Right atrium auricular region (tissue), 2 donors: ENCODE data around the gene RWDD4. TPM values are rescaled to one million over a fixed set of nuclear protein-coding genes. Genes with fewer than 3 reads are reported as not detected.
A peak's percentile ranks its signal among the peaks of the same experiment; 100 is the strongest.

Experiments
- DNase-seq: peaks from one replicate; pipeline ENCODE4 v3.0.0-alpha.2; 2019; ENCODE audit warnings: low spot score
- H3K27ac ChIP-seq, 2 donors: fragments of 200-600 bp; sonication (generic); 1 replicate in 1 of 2; 2 replicates in 1 of 2; pipeline ENCODE4 v1.5.1; 2016 to 2019
- H3K27me3 ChIP-seq, 2 donors: fragments of 200-600 bp; sonication (generic); one replicate each; pipeline versions ENCODE4 v1.5.1 to v1.6.0; 2017 to 2019
- H3K36me3 ChIP-seq: fragments of 200-600 bp; sonication (generic); one replicate; pipeline ENCODE4 v1.5.1; 2016
- H3K4me1 ChIP-seq, 2 donors: fragments of 200-600 bp; sonication (generic); one replicate each; pipeline versions ENCODE4 v1.5.1 to v1.6.0; 2017 to 2019
- H3K4me3 ChIP-seq, 2 donors: fragments of 200-600 bp; sonication (generic); 1 replicate in 1 of 2; 2 replicates in 1 of 2; pipeline ENCODE4 v1.5.1; 2017 to 2019; ENCODE audit warnings: mild to moderate bottlenecking in 1 of 2, moderate library complexity in 1 of 2
- H3K9me3 ChIP-seq, 2 donors: fragments of 200-600 bp; sonication (generic); one replicate each; pipeline ENCODE4 v1.5.1; 2019
- total RNA-seq, 2 donors: library from RNA; depleted of rRNA; stranded (reverse); fragments of >200 nt; gene quantifications; one replicate each; pipeline ENCODE4 v1.1.0, GENCODE V29; 2016
- TF ChIP-seq, protein P1 (sequence below), 2 donors: fragments of 200-600 bp; sonication (generic); IDR thresholded peaks; one replicate each; pipeline ENCODE4 v1.5.1; 2019; ENCODE audit warnings: antibody characterized with exemption in 2 of 2

The RWDD4 gene
- total RNA-seq, 2 donors from 2014 or later, result 15.3 to 24.9 TPM

DNA sequence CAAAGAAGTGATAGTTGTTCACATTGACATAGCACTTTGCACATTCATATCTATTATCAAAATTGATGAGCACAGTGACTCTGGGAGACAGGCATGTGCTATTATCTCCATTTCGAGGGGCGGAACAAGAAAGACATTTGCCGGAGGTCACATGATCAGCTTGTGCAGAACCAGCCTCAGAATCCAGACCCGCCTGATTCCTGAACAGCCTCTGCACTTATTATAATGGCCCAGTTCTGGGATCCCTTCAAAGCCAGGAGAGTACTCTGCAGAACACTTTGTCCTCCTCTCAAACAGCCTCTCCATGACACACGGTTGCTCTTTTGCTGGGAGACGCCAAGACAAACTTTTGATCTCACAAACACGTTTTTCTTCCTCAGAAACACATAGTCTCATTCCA is 48.4 kb downstream of the RWDD4 start:
- no peaks in the 10 kb centered on the region for H3K9me3 ChIP-seq
- no peak for DNase-seq
- no peak overlapping the region for H3K27ac ChIP-seq
- no peaks in the 10 kb centered on the region for H3K27me3 ChIP-seq
- no peaks in the 10 kb centered on the region for H3K36me3 ChIP-seq
- TF ChIP-seq, protein P1, sequence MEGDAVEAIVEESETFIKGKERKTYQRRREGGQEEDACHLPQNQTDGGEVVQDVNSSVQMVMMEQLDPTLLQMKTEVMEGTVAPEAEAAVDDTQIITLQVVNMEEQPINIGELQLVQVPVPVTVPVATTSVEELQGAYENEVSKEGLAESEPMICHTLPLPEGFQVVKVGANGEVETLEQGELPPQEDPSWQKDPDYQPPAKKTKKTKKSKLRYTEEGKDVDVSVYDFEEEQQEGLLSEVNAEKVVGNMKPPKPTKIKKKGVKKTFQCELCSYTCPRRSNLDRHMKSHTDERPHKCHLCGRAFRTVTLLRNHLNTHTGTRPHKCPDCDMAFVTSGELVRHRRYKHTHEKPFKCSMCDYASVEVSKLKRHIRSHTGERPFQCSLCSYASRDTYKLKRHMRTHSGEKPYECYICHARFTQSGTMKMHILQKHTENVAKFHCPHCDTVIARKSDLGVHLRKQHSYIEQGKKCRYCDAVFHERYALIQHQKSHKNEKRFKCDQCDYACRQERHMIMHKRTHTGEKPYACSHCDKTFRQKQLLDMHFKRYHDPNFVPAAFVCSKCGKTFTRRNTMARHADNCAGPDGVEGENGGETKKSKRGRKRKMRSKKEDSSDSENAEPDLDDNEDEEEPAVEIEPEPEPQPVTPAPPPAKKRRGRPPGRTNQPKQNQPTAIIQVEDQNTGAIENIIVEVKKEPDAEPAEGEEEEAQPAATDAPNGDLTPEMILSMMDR (IDR thresholded peaks at IDR 0.05), result no peak
- H3K4me1 ChIP-seq, result no peaks in the 10 kb centered on the region
- no peak overlapping the region for H3K4me3 ChIP-seq

DNA sequence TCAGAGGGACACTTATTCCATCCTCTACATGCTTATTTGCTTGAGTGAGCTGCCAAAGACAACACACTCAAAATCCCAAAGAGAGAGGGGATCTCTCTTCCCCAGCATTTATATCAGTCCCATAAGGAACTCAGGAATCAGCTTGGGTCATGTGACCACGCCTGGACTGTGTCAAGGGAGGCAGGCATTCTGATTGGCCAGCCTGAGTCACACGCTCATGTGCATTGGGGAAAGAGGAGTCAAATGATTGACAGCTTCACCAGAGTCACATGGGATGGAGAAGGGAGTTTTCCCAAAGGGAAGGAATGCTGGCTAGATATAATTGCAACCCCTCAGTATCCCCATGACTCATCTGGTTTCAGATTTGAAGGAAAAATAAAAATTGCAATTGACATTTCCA is 49.0 kb downstream of the RWDD4 start:
- no peaks in the 10 kb centered on the region for H3K36me3 ChIP-seq
- no peak overlapping the region for H3K27ac ChIP-seq
- no peaks in the 10 kb centered on the region for H3K9me3 ChIP-seq
- H3K4me1 ChIP-seq, result no peaks in the 10 kb centered on the region
- no peak for DNase-seq
- H3K4me3 ChIP-seq, result no peak overlapping the region
- no peaks in the 10 kb centered on the region for H3K27me3 ChIP-seq
- TF ChIP-seq, protein P1 (IDR thresholded peaks at IDR 0.05), result no peak

DNA sequence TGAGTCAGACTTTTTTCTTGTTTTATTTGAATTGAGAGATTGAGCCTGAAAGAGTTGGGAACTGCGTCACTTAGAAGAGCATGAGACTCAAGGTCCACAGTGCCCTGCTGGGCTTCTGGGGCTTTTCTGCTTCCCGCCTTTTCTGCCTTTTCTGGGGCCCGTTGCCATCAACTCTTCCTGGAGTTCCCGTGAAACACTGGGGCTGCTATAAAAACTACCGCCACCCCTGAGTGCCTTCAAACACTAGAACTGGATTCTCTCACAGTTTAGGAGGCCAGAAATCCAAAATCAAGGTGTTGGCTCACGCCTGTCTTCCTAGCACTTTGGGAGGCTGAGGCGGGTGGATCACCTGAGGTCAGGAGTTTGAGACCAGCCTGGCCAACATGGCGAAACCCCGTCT is 49.8 kb downstream of the RWDD4 start:
- no peak for DNase-seq
- no peaks in the 10 kb centered on the region for H3K9me3 ChIP-seq
- no peaks in the 10 kb centered on the region for H3K36me3 ChIP-seq
- H3K27me3 ChIP-seq, result no peaks in the 10 kb centered on the region
- TF ChIP-seq, protein P1 (IDR thresholded peaks at IDR 0.05), result no peak
- H3K4me3 ChIP-seq, result no peak overlapping the region
- no peak overlapping the region for H3K27ac ChIP-seq
- H3K4me1 ChIP-seq, result no peaks in the 10 kb centered on the region

DNA sequence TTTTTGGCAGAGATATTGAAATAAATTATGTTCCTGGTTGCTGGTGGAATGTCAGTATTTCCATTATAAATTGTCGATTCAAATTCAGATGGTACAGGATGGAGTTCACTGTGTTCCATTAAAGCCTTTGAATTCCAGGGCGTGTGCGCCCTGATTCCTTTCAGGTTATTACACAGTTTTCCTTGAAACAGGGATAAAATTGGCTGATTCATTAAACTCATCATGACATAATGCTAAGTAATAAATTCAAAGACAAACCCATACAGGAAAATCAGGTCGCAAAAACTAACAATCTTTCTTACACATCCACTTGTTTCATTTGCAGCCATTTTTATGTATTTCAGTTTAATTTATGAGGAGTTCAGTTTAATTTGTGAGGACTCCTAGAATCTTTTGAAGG is 51.1 kb downstream of the RWDD4 start:
- Histone ChIP-seq H3K4me3 (no peak overlapping the region), H3K4me1 (no peaks in the 10 kb centered on the region), H3K27ac (no peak overlapping the region), H3K27me3 (no peaks in the 10 kb centered on the region), H3K36me3 (no peaks in the 10 kb centered on the region), H3K9me3 (no peaks in the 10 kb centered on the region)
- no peak for DNase-seq
- TF ChIP-seq, protein P1 (IDR thresholded peaks at IDR 0.05), result no peak

- no peaks in the 10 kb centered on the region for H3K36me3 ChIP-seq
- H3K27me3 ChIP-seq, result no peaks in the 10 kb centered on the region
- no peak overlapping the region for H3K27ac ChIP-seq
- no peak overlapping the region for H3K4me3 ChIP-seq
- H3K4me1 ChIP-seq, result no peaks in the 10 kb centered on the region
- H3K9me3 ChIP-seq, result no peaks in the 10 kb centered on the region
- TF ChIP-seq, protein P1 (IDR thresholded peaks at IDR 0.05), result peak in 1 of 2 donors; percentile 51
- DNase-seq, result no peak
These were observed 56.4 kb downstream of the RWDD4 start for GRCh38 chr4:183602557-183603027.

- Histone ChIP-seq H3K9me3 (no peaks in the 10 kb centered on the region), H3K4me3 (no peak overlapping the region), H3K4me1 (no peaks in the 10 kb centered on the region), H3K27me3 (no peaks in the 10 kb centered on the region), H3K36me3 (no peaks in the 10 kb centered on the region), H3K27ac (no peak overlapping the region)
- TF ChIP-seq, protein P1 (IDR thresholded peaks at IDR 0.05), result no peak
- DNase-seq, result no peak
These were observed 57.6 kb downstream of the RWDD4 start for GRCh38 chr4:183601381-183601780.
